Activated CD4-positive, alpha-beta T cell treated with anti-CD3 and anti-CD28 coated beads for 24 hours (primary cell): ENCODE results near the gene TRIM7.

Experiments used
- DNase-seq, 2 donors: peaks; one replicate each; pipeline ENCODE4 v3.0.0-alpha.2; 2020; ENCODE audit warnings: low read depth in 2 of 2

Gene TRIM7

GRCh38 chr5:181204826-181205760, at the start of gene TRIM7:
TSS of gene TRIM7 (minus strand) at chr5:181205196. CDS start at chr5:181205110, 86 bp downstream.
- no peak for DNase-seq

GRCh38 chr5:181248277-181248676, 43.3 kb upstream of the TRIM7 start:
- DNase-seq: no peak

- peak; percentile 62 to 81 for DNase-seq
Measured at GRCh38 chr5:181246276-181247049, 41.5 kb upstream of the TRIM7 start.

DNA sequence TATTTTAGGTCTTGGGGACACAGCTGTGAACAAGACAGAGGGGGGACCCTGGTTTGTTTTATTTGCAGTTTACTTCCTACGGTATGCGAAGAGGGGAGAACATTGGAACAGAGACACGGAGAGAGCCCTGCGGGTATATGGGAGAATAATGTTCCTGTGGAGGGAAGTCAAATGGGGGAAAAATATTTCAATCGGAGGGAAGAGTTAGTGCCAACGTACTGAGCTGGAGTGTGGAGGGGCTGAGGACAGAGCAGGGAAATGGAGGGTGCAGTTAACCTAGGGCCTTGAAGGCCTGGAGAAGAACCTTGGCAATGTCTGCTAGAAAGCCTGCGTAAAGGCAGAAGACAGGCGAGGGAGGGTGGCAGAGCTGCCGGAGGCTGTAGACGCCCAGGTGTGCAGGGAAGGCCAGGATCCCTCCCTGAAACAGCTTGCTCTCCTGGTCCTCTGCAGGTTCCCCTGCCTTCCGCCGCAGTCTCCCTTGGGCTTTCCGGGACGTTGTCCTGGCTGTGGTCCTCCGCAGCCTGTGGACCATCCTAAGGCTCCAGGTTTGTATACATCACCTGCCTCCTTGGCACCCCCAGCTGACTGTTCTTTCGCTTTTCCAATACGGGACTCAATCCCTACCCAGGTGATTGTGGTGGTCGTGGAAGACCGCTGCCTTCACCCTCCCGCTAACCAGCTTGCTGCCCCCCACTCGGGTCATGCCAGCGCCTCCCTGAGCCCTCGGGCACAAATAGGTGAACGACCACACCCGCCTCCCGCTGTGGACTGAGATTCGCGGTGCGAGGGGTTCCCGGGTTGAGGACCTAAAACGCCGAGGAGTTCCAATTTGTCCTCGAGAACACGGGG, 40.7 kb upstream of the TRIM7 start:
- no peak for DNase-seq

DNA sequence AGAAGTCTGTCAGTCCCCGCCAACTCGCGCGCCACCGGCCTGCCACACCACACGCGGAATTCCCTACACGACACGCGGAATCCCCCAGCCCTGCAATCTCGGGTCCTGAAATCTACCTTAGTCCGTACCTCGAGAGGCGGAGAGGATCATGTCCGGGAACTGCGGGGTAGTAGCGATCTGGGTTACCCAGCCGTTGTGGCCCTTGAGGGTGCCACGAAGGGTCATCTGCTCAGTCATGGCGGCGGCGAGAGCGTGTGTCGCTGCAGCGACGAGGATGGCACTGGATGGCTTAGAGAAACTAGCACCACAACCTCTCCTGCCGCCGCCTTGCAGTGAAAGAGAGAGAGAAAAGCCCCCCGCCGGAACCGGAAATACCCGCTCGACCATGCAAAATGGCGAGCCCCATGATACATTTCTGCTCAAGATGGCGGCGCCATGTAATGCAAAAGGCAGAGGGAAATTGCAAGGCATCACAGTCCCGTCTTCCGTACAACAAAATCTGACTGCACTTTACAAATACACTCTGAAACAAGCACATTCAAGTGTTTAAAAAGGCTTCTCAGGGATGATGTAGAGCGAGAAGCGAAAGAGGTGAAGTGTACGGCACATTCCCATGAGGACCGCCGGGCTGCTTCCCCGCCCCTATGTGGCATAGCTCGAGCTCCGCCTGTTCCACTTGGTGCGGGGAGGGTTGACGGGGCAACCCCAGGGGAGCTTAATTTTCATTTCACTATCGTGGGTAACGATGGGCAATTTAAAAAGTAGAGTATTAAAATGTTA, 38.8 kb upstream of the TRIM7 start, which contains the start of gene RACK1:
Gene RACK1, minus strand, starts transcription at position 343 of the 780 bp plus-strand sequence. Its CDS starts 106 bp downstream, at position 237.
- DNase-seq: peak; percentile 77 to 81

- no peak for DNase-seq
Measured at GRCh38 chr5:181243018-181243563, 38.1 kb upstream of the TRIM7 start.

DNA sequence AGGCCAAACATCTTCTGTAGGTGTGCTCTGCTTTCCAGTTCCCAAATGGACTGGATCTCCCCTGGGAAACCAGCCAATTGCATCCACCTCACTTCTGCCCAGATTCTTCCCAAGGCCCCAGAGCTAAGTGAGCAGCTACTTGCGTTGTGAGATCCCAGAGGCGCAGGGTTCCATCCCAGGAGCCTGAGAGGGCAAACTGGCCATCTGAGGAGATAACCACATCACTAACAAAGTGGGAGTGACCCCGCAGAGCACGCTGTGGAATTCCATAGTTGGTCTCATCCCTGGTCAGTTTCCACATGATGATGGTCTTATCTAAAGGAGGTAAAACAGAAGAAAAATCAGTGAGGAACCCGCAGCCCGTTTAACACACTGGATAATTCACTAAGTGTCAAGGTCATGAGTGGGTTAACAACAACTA, 37.0 kb upstream of the TRIM7 start:
- no peak for DNase-seq

GRCh38 chr5:181241393-181241975, 36.5 kb upstream of the TRIM7 start:
- DNase-seq: no peak

DNA sequence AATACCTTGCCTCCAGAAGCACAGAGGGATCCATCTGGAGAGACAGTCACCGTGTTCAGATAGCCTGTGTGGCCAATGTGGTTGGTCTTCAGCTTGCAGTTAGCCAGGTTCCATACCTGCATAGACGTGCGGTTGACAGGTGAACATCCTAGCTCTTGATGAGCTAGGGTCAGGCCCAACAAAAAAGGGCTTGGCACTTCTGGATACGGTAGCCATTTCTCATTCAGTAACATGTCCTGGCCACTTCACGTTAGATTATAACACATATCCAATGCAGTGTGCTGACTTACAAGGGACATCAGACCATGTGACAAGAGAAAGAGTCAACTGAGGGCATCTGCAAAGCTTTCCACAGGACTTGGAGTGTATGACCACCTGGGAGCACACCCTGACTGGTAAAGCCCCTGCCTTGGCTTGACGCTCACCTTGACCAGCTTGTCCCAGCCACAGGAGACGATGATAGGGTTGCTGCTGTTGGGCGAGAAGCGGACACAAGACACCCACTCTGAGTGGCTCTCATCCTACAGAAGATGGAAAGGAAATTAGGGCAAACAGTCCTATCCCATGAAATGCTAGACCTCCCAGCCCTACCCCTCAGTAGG, 34.2 kb upstream of the TRIM7 start:
- DNase-seq: no peak

GRCh38 chr5:181237729-181238385, 32.9 kb upstream of the TRIM7 start:
- DNase-seq: no peak

DNA sequence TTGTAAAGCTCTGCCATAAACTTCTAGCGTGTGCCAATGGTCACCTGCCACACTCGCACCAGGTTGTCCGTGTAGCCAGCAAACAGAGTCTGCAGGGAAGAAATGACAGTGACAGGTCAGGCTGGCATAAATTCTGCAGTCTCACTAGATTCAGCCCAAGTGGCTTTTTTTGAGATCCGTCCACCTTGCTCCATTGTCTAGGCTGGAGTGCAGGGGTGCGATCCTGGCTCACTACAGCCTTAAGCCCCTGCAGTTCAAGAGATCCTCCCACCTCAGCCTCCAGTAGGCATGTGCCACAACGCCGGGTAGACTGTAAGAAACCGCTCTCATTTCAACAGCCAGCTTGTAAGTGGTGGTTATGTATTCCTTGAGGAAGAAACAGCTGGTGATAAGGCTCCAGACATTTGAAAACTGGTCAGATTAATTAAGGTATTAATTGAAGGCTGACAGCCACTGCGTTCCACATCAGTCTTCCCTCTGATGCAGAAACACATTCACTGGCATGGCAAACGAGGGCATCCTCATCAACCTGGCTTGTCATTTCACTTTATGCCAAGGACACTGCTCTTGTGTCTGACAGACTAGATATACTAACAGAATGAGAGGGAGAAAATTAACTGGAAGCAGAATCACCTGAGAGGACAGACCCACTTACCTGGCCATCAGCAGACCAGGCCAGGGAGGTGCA, 32.1 kb upstream of the TRIM7 start:
- DNase-seq: no peak

DNA sequence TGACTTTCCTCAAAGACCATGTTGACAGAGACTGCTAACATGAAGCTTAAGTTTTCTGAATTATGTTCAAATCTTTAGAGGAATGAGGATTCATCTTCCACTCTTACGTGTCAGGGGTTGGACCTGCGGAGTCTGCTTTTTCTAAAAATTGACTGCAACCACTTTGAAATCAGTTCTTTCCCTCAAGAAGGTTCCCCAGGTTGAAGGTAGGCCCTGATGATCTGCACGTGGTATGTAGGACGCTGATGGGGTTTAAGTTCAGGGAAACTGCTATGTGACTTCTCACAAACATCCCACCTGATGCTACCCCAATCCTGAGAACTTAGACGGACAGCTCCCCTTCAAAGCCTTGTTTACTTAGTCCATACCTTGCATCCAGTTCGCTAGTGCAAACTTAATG, 31.5 kb upstream of the TRIM7 start:
- DNase-seq: no peak

DNA sequence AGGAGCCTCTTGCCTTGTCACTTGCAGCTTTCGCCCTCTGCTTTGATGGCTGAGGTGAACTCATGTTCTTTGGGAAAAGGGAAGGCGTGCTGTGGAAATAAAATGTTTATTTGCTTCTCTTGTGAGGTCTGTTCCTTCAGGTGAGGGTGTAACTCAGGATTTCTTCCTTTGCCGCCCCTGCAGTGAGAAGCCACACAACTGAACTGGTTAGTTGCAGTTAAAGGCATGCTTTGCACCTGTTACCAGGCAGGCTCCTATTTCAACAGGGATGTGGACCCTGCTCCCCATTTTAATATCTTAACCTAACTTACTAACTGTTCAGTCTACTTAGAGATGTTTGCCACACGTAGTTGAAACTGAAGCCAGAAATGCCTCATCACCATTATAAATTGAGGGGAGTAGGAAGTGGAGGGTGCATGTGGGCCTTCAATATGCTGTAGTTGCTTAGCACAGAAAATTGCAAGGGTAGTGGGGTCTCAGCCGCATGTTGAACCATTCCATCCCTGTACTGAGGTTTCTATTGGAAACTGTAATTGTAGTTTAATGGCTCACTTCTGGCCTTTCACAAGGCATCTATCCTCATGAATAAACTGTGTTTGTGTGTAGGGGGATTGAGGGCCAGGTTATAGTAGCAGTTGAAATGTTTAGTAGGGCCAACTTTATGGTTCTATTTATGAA, 30.8 kb upstream of the TRIM7 start:
- DNase-seq: no peak

DNA sequence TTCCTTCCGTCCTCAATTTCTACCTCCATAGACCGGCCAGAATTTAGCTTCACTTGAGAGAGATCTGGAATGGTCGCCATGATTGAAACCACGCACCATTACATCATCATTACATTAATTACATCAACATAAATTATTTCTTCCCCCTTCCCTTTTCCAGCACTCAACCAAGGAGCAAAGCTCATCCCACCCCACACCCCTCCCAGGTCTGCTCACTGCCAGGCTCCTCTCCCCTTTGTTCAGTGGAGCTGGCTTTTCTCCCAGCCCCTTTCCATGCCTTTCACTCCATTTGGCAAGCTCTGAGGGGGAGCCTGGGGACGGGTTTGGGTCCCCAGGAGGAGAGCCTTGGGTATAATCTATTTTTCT, 30.3 kb upstream of the TRIM7 start:
- DNase-seq: no peak

DNA sequence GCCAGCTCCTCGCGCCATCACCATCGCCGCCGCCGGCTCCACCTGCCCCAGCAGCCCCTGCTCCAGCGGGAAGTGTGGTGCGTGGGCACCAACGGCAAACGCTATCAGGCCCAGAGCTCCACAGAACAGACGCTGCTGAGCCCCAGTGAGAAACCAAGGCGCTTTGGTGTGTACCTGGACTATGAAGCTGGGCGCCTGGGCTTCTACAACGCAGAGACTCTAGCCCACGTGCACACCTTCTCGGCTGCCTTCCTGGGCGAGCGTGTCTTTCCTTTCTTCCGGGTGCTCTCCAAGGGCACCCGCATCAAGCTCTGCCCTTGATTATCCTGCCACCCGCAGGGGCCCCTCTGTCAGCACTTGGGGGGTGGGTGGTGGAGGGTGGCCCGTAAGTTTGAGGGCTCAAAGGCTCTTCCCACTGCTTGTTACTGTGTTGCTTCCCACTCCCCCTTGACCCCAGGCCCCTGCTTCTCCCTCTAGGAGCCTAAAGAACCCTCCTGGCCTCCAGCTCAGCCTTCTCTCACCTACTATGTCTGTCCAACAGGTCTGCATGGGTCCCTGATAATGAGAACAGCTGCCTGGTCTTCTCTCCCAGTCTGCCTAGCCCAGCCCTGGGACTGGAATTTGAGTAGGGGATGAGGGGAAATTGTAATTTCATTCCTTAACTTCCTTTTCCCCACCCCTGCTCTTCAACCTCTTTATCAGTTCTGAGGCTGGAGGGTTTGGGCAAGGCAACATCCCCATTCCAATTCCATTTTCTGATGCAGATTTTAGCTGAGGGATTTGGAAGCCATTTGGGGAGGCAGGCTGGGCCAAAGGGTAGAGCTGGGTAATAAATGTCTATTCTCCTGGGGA, 29.7 kb upstream of the TRIM7 start:
- DNase-seq: no peak

DNA sequence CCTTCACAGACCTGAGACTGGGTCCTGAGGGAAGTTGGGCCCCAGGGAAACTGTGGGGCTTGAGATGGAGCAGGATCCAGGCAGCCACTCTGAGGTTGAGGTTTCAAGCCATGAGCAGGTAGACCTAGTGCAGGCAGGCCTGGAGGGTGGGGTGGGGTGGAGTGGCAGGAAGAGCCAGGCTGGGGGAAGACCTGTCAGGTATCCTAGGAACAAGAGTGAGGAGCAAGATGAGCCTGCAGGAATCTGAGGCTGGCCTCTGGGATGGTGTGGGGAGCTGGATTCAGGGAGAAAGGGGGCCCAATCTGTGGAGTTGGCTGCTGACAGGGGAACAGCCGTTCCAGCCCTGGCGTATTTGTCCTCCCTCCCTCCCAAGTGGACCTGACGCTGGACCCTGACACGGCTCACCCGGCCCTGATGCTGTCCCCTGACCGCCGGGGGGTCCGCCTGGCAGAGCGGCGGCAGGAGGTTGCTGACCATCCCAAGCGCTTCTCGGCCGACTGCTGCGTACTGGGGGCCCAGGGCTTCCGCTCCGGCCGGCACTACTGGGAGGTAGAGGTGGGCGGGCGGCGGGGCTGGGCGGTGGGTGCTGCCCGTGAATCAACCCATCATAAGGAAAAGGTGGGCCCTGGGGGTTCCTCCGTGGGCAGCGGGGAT, 28.9 kb upstream of the TRIM7 start:
- no peak for DNase-seq
